Smooth muscle cell (in vitro differentiated cells): Measurements from ENCODE around the gene TBCB. TPM values are rescaled to one million over a fixed set of nuclear protein-coding genes. Genes with fewer than 3 reads are reported as not detected.

Source experiments
- DNase-seq: peaks from one replicate; lab custom pipeline; 2025; ENCODE audit not compliant: unreplicated experiment; lab: John Stamatoyannopoulos, UW
- H2AFZ ChIP-seq: fragments of 200-600 bp; sonication (generic); 2 replicates; pipeline ENCODE4 v1.6.0; 2016; ENCODE audit warnings: antibody characterized with exemption, low read depth, mild to moderate bottlenecking
- H3F3A ChIP-seq: fragments of 200-600 bp; sonication (generic); 2 replicates; pipeline ENCODE4 v1.6.0; 2017; ENCODE audit warnings: antibody characterized with exemption, low read depth
- H3K27ac ChIP-seq: fragments of 200-600 bp; sonication (generic); 2 replicates; pipeline ENCODE4 v1.5.1; 2016; ENCODE audit warnings: low read depth, mild to moderate bottlenecking
- H3K27me3 ChIP-seq: fragments of 200-600 bp; sonication (generic); 2 replicates; pipeline ENCODE4 v1.6.1; 2016; ENCODE audit warnings: low read depth, mild to moderate bottlenecking
- H3K36me3 ChIP-seq: fragments of 200-600 bp; sonication (generic); 2 replicates; pipeline ENCODE4 v1.5.1; 2016; ENCODE audit warnings: low read depth
- H3K4me1 ChIP-seq: fragments of 200-600 bp; sonication (generic); 2 replicates; pipeline ENCODE4 v1.5.1; 2016; ENCODE audit warnings: low read depth
- H3K4me2 ChIP-seq: fragments of 200-600 bp; sonication (generic); 2 replicates; pipeline ENCODE4 v1.6.0; 2016; ENCODE audit warnings: mild to moderate bottlenecking
- H3K4me3 ChIP-seq: fragments of 200-600 bp; sonication (generic); 2 replicates; pipeline ENCODE4 v1.5.1; 2016; ENCODE audit warnings: mild to moderate bottlenecking
- H3K79me2 ChIP-seq: fragments of 200-600 bp; sonication (generic); 2 replicates; pipeline ENCODE4 v1.6.0; 2016; ENCODE audit warnings: low read depth, mild to moderate bottlenecking
- H3K9ac ChIP-seq: fragments of 200-600 bp; sonication (generic); 2 replicates; pipeline ENCODE4 v1.6.0; 2016; ENCODE audit warnings: low read depth
- H3K9me3 ChIP-seq: fragments of 200-600 bp; sonication (generic); replicated peaks from 2 replicates; pipeline ENCODE4 v1.5.1; 2016; ENCODE audit warnings: low read depth
- H4K20me1 ChIP-seq: fragments of 200-600 bp; sonication (generic); 2 replicates; pipeline ENCODE4 v1.6.0; 2016; ENCODE audit warnings: low read depth
- WGBS: methylation state at CpG from one replicate; pipeline ENCODE4 v1.1.7; 2016; ENCODE audit warnings: low lambda C conversion rate; 5-methylcytosine and 5-hydroxymethylcytosine counted together
- polyA plus RNA-seq: library from polyadenylated mRNA; unstranded; fragments of >200 nt; fragmentation: Nextera tagmentation; extraction: Ambion mirVana; gene quantifications from 2 replicates; pipeline ENCODE4 v1.2.1, GENCODE V29; 2016
- total RNA-seq: library from RNA; depleted of rRNA; stranded (reverse); fragments of >200 nt; gene quantifications from 2 replicates; pipeline ENCODE4 v1.2.3, GENCODE V29; 2014
- TF ChIP-seq, protein P1 (sequence below): fragments of 200-600 bp; sonication (generic); IDR thresholded peaks from 2 replicates; pipeline ENCODE4 v1.5.1; 2017; ENCODE audit warnings: borderline replicate concordance, mild to moderate bottlenecking, antibody characterized with exemption; ENCODE audit not compliant: insufficient read depth, poor library complexity, severe bottlenecking

Gene TBCB
- total and polyA plus RNA-seq, 2 experiments from 2014 or later: 146 to 234 TPM

GRCh38 chr19:36106441-36106840 lies 8.8 kb upstream of the TBCB start:
- no peaks in the 10 kb centered on the region for H3K27me3 ChIP-seq
- no peak overlapping the region for H2AFZ ChIP-seq
- no peaks in the 10 kb centered on the region for H4K20me1 ChIP-seq
- no peak overlapping the region for H3K27ac ChIP-seq
- DNase-seq: no peak
- no peaks in the 10 kb centered on the region for H3K79me2 ChIP-seq
- no peaks in the 10 kb centered on the region for H3K36me3 ChIP-seq
- H3K9me3 ChIP-seq: no peaks in the 10 kb centered on the region
- no peak overlapping the region for H3K4me3 ChIP-seq
- no peak overlapping the region for H3K4me2 ChIP-seq
- 91% methylated on average over 6 of the region's 6 CpGs for WGBS
- TF ChIP-seq, protein P1, sequence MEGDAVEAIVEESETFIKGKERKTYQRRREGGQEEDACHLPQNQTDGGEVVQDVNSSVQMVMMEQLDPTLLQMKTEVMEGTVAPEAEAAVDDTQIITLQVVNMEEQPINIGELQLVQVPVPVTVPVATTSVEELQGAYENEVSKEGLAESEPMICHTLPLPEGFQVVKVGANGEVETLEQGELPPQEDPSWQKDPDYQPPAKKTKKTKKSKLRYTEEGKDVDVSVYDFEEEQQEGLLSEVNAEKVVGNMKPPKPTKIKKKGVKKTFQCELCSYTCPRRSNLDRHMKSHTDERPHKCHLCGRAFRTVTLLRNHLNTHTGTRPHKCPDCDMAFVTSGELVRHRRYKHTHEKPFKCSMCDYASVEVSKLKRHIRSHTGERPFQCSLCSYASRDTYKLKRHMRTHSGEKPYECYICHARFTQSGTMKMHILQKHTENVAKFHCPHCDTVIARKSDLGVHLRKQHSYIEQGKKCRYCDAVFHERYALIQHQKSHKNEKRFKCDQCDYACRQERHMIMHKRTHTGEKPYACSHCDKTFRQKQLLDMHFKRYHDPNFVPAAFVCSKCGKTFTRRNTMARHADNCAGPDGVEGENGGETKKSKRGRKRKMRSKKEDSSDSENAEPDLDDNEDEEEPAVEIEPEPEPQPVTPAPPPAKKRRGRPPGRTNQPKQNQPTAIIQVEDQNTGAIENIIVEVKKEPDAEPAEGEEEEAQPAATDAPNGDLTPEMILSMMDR: no peak
- H3F3A ChIP-seq: no peaks in the 10 kb centered on the region
- no peaks in the 10 kb centered on the region for H3K4me1 ChIP-seq
- no peak overlapping the region for H3K9ac ChIP-seq

- Histone ChIP-seq H3F3A (no peaks in the 10 kb centered on the region), H3K27me3 (no peaks in the 10 kb centered on the region), H3K4me2 (no peak overlapping the region), H3K4me3 (no peak overlapping the region), H3K36me3 (no peaks in the 10 kb centered on the region), H3K4me1 (no peaks in the 10 kb centered on the region), H3K79me2 (no peaks in the 10 kb centered on the region), H2AFZ (no peak overlapping the region), H3K9ac (no peak overlapping the region), H3K9me3 (no peaks in the 10 kb centered on the region), H4K20me1 (no peaks in the 10 kb centered on the region), H3K27ac (no peak overlapping the region)
- WGBS: 99% methylated on average over 5 of the region's 5 CpGs
- no peak for DNase-seq
- TF ChIP-seq, protein P1: no peak
Measured at GRCh38 chr19:36106991-36107390, 8.3 kb upstream of the TBCB start.

GRCh38 chr19:36108684-36109083 lies 6.6 kb upstream of the TBCB start:
- no peaks in the 10 kb centered on the region for H4K20me1 ChIP-seq
- H3K4me2 ChIP-seq: no peak overlapping the region
- no peaks in the 10 kb centered on the region for H3K79me2 ChIP-seq
- no peaks in the 10 kb centered on the region for H3K4me1 ChIP-seq
- no peaks in the 10 kb centered on the region for H3K27me3 ChIP-seq
- TF ChIP-seq, protein P1: no peak
- 95% methylated on average over 3 of the region's 3 CpGs for WGBS
- H3K9ac ChIP-seq: no peak overlapping the region
- no peaks in the 10 kb centered on the region for H3K9me3 ChIP-seq
- H3K27ac ChIP-seq: no peak overlapping the region
- H3K4me3 ChIP-seq: no peak overlapping the region
- H2AFZ ChIP-seq: no peak overlapping the region
- no peaks in the 10 kb centered on the region for H3F3A ChIP-seq
- no peaks in the 10 kb centered on the region for H3K36me3 ChIP-seq
- DNase-seq: no peak

DNA sequence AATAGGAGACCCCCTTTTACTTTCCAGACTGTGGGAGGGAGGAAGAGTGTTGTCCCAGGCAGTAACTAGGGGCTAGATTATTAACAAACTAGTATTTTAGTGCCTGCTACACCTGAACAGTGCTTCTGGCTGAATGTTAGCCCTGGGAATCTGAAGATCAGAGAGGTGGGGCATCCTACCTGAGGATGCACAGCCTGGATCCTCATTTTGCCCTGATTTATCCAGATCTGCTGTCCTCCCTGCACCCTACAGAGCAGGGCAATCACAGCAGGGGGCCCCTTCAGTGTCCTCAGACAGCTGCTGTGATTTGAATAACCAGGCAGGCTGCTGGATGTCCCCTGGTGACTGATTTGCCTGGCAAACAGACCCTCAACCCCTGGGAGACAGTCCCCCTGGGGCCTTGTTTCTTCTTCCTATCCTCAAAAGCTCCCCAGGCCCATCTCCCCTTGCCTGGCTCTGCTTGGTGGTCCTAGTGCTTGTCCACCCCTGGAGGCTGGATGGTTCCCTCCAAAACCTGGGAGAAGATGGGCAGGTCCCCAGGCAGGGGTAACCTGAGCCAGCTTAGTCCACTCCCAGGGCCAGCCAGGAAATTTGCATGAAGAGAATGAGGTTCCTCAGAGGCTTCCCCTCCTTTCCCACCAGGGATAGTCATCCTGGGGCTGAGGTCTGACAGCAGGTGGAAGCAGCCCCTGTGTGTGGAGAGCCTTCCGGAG lies 4.6 kb upstream of the TBCB start, which contains the start of gene OVOL3:
TSS of gene OVOL3 (plus strand) at position 657 of the 713 bp plus-strand sequence. CDS start 60 bp downstream, outside the sequence.
- H3K27me3 ChIP-seq: no peaks in the 10 kb centered on the region
- H3K4me2 ChIP-seq: no peak within 1 kb of the TSS
- H3K27ac ChIP-seq: no peak within 1 kb of the TSS
- TF ChIP-seq, protein P1: no peak
- 40% methylated on average over 1 of the region's 1 CpG for WGBS
- no peak within 1 kb of the TSS for H2AFZ ChIP-seq
- no peak within 1 kb of the TSS for H3K4me3 ChIP-seq
- H3K9me3 ChIP-seq: no peaks in the 10 kb centered on the region
- H4K20me1 ChIP-seq: no peaks in the 10 kb centered on the region
- no peak for DNase-seq
- no peak within 1 kb of the TSS for H3K9ac ChIP-seq
- no peaks in the 10 kb centered on the region for H3F3A ChIP-seq
- no peaks in the 10 kb centered on the region for H3K36me3 ChIP-seq
- H3K4me1 ChIP-seq: no peaks in the 10 kb centered on the region
- H3K79me2 ChIP-seq: no peaks in the 10 kb centered on the region
